Uterus (tissue), 2 donors: Measurements from ENCODE around the gene DNASE1.

Experiments used
- POLR2A ChIP-seq, 2 donors: fragments of 450-650 bp; IDR thresholded peaks; one replicate each; pipeline ENCODE4 v1.6.1; 2016; ENCODE audit warnings: antibody characterized with exemption in 2 of 2, mild to moderate bottlenecking in 1 of 2, moderate library complexity in 1 of 2
- TF ChIP-seq, protein P1 (sequence below), 4 experiments: fragments of 200-600 bp in 2 of 4; fragments of 450-650 bp in 2 of 4; sonication (generic) in 2 of 4; IDR thresholded peaks; one replicate each; pipeline ENCODE4 v1.5.1; 2016 to 2019; ENCODE audit warnings: antibody characterized with exemption in 4 of 4, mild to moderate bottlenecking in 2 of 4, moderate library complexity in 1 of 4

DNA sequence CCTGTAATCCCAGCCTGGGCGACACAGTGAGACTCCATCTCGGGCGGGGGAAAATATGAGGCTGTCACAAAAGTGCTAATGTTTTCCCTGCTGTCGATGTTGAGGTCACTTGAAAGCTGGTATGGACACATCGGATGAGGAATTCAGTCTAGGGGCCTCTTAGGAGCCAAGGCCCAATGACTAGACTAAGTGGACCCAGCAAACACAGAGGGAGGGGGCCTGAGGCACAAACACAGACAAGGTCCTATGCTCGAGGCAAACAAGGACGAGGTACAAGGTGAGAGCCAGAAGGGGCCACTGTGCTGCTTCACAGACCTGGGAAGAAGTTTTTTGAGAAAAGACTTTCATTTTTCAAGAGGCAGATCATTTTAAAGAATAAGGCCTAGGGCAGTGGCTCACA, 47.6 kb downstream of the DNASE1 start:
- TF ChIP-seq, protein P1, sequence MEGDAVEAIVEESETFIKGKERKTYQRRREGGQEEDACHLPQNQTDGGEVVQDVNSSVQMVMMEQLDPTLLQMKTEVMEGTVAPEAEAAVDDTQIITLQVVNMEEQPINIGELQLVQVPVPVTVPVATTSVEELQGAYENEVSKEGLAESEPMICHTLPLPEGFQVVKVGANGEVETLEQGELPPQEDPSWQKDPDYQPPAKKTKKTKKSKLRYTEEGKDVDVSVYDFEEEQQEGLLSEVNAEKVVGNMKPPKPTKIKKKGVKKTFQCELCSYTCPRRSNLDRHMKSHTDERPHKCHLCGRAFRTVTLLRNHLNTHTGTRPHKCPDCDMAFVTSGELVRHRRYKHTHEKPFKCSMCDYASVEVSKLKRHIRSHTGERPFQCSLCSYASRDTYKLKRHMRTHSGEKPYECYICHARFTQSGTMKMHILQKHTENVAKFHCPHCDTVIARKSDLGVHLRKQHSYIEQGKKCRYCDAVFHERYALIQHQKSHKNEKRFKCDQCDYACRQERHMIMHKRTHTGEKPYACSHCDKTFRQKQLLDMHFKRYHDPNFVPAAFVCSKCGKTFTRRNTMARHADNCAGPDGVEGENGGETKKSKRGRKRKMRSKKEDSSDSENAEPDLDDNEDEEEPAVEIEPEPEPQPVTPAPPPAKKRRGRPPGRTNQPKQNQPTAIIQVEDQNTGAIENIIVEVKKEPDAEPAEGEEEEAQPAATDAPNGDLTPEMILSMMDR (IDR thresholded peaks at IDR 0.05): no peak
- TF ChIP-seq POLR2A (IDR thresholded peaks at IDR 0.05): no peak
